Measurements from ENCODE around the gene TMEM41A.

DNA sequence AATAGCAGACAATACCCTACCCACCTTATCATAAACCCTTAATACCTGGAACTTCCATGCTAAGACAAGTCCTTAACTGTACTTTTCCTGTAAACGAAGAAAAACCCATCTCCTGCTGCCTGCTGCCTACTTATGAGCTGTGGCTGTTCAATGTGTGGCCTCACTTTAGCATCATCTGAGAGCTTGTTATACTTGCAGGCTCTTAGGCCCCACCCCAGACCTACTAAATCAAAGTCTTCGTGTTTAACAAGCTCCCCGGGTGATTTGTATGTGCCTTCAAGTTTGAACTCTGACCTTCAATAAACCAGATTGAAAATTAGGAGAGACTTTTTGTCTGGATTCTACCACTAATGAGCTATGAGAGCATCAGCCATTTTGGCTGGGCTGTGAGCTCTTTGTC lies 29.3 kb downstream of the TMEM41A start:
- TF ChIP-seq, protein P1, sequence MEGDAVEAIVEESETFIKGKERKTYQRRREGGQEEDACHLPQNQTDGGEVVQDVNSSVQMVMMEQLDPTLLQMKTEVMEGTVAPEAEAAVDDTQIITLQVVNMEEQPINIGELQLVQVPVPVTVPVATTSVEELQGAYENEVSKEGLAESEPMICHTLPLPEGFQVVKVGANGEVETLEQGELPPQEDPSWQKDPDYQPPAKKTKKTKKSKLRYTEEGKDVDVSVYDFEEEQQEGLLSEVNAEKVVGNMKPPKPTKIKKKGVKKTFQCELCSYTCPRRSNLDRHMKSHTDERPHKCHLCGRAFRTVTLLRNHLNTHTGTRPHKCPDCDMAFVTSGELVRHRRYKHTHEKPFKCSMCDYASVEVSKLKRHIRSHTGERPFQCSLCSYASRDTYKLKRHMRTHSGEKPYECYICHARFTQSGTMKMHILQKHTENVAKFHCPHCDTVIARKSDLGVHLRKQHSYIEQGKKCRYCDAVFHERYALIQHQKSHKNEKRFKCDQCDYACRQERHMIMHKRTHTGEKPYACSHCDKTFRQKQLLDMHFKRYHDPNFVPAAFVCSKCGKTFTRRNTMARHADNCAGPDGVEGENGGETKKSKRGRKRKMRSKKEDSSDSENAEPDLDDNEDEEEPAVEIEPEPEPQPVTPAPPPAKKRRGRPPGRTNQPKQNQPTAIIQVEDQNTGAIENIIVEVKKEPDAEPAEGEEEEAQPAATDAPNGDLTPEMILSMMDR (IDR thresholded peaks at IDR 0.05; ENCODE audit: low read length), result no peak
- TF ChIP-seq EZH2 (IDR thresholded peaks at IDR 0.05; ENCODE audit: borderline replicate concordance, low read length), result no peak

Measured in OCI-LY1 (cell line).